GM18502 (cell line): ENCODE measurements around the gene TRPM2.
"Not testable (repeated sequence)": the region's sequence is repeated elsewhere in the genome, so short reads cannot be mapped to it uniquely, and the experiment has no call there.

ENCODE experiments used
- ATAC-seq: cut with Tn5 transposase; IDR thresholded peaks from one replicate; pipeline ENCODE4 v1.9.1; 2021; ENCODE audit warnings: mild to moderate bottlenecking; ENCODE audit not compliant: unreplicated experiment, poor library complexity

TRPM2 gene

GRCh38 chr21:44390886-44391285 lies 37.5 kb downstream of the TRPM2 start:
- ATAC-seq: no peak

- ATAC-seq: no peak
Measured at GRCh38 chr21:44391345-44392091, 38.1 kb downstream of the TRPM2 start.

GRCh38 chr21:44392185-44392584 lies 38.8 kb downstream of the TRPM2 start:
- no peak for ATAC-seq

- no peak for ATAC-seq
Measured at GRCh38 chr21:44392916-44393315, 39.5 kb downstream of the TRPM2 start.

GRCh38 chr21:44394733-44395132 lies 41.3 kb downstream of the TRPM2 start:
- no peak for ATAC-seq

- no peak for ATAC-seq
Measured at GRCh38 chr21:44395260-44395659, 41.8 kb downstream of the TRPM2 start.

GRCh38 chr21:44396803-44397202 lies 43.4 kb downstream of the TRPM2 start:
- ATAC-seq: not testable (repeated sequence)

- ATAC-seq: no peak
Measured at GRCh38 chr21:44397431-44398031, 44.1 kb downstream of the TRPM2 start.

GRCh38 chr21:44398499-44398898 lies 45.1 kb downstream of the TRPM2 start:
- ATAC-seq: no peak

- no peak for ATAC-seq
Measured at GRCh38 chr21:44399151-44399954, 45.9 kb downstream of the TRPM2 start.

- ATAC-seq: no peak
Measured at GRCh38 chr21:44399955-44400790, 46.8 kb downstream of the TRPM2 start.

GRCh38 chr21:44400791-44401385 lies 47.5 kb downstream of the TRPM2 start:
- no peak for ATAC-seq

GRCh38 chr21:44401386-44402160 lies 48.2 kb downstream of the TRPM2 start:
- no peak for ATAC-seq

- ATAC-seq: no peak
Measured at GRCh38 chr21:44402323-44403105, 49.1 kb downstream of the TRPM2 start.

- no peak for ATAC-seq
Measured at GRCh38 chr21:44403106-44404020, 49.9 kb downstream of the TRPM2 start.

- ATAC-seq: not testable (repeated sequence)
Measured at GRCh38 chr21:44404482-44404881, 51.1 kb downstream of the TRPM2 start.
